ENCODE results near the gene MINDY2. TPM values are rescaled to one million over a fixed set of nuclear protein-coding genes. Genes with fewer than 3 reads are reported as not detected.
"Not testable (repeated sequence)": the region's sequence is repeated elsewhere in the genome, so short reads cannot be mapped to it uniquely, and the experiment has no call there.

MINDY2 gene
- total RNA-seq, 1 experiment from 2014 or later, result 4.7 TPM

GRCh38 chr15:58805095-58805494, 34.0 kb downstream of the MINDY2 start:
- no peak for ATAC-seq
- no peak overlapping the region for H3K9ac ChIP-seq (ENCODE audit: low read length)
- H2AFZ ChIP-seq (ENCODE audit: low read length), result no peak overlapping the region
- no peaks in the 10 kb centered on the region for H3K9me2 ChIP-seq (replicated peaks; ENCODE audit: low read length)
- ChIA-PET POLR2A (ENCODE audit: unreplicated experiment) (no interaction called here), CTCF (no interaction called here)
- BruUV-seq (replicated peaks), result no TSS peak
- no peaks in the 10 kb centered on the region for H3K9me3 ChIP-seq (ENCODE audit: low read length)
- TF ChIP-seq EZH2phosphoT487 (IDR thresholded peaks at IDR 0.05; ENCODE audit: borderline replicate concordance, low read length) (no peak), EZH2 (IDR thresholded peaks at IDR 0.05; ENCODE audit: low read length, unreplicated experiment) (no peak)
- TF ChIP-seq, protein P1, sequence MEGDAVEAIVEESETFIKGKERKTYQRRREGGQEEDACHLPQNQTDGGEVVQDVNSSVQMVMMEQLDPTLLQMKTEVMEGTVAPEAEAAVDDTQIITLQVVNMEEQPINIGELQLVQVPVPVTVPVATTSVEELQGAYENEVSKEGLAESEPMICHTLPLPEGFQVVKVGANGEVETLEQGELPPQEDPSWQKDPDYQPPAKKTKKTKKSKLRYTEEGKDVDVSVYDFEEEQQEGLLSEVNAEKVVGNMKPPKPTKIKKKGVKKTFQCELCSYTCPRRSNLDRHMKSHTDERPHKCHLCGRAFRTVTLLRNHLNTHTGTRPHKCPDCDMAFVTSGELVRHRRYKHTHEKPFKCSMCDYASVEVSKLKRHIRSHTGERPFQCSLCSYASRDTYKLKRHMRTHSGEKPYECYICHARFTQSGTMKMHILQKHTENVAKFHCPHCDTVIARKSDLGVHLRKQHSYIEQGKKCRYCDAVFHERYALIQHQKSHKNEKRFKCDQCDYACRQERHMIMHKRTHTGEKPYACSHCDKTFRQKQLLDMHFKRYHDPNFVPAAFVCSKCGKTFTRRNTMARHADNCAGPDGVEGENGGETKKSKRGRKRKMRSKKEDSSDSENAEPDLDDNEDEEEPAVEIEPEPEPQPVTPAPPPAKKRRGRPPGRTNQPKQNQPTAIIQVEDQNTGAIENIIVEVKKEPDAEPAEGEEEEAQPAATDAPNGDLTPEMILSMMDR (conservative IDR thresholded peaks at IDR 0.05; ENCODE audit: low read depth, low read length), result no peak
- H4K20me1 ChIP-seq (ENCODE audit: low read length), result no peaks in the 10 kb centered on the region
- intact Hi-C loops (cut with micrococcal nuclease), result no loop called here
- H3K27me3 ChIP-seq (ENCODE audit: low read length), result no peaks in the 10 kb centered on the region
- no peaks in the 10 kb centered on the region for H3K79me2 ChIP-seq (ENCODE audit: low read length)
- no peak overlapping the region for H3K4me2 ChIP-seq (ENCODE audit: low read length)
- H3K4me1 ChIP-seq (ENCODE audit: insufficient read depth, low read length), result no peaks in the 10 kb centered on the region
- no peaks in the 10 kb centered on the region for H3K36me3 ChIP-seq (ENCODE audit: low read depth, low read length)
- H3F3A ChIP-seq (ENCODE audit: low read length, unreplicated experiment), result no peaks in the 10 kb centered on the region
- no peak for DNase-seq
- H3K27ac ChIP-seq (ENCODE audit: low read length), result no peak overlapping the region
- no peak overlapping the region for H3K4me3 ChIP-seq (ENCODE audit: low read length)

DNA sequence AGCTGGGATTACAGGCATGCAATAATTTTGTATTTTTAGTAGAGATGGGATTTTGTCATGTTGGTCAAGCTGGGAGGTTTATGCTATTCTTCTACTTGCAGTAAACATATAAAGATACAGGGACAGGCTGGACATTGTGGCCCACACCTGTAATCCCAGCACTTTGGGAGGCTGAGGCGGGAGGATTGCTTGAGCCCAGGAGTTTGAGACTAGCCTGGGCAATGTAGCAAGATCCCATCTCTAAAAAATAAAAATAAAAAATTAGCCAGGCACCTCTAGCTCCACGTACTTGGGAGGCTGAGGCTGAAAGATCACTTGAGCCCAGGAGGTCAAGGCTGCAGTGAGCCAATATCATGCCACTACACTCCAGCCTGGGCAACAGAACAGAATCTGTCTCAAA, 52.2 kb downstream of the MINDY2 start:
- H4K20me1 ChIP-seq (ENCODE audit: low read length); H3F3A ChIP-seq (ENCODE audit: low read length, unreplicated experiment); POLR2A ChIA-PET (ENCODE audit: unreplicated experiment); DNase-seq; CTCF ChIA-PET; H3K27me3 ChIP-seq (ENCODE audit: low read length); intact Hi-C loops (cut with micrococcal nuclease); H3K27ac ChIP-seq (ENCODE audit: low read length); H3K4me2 ChIP-seq (ENCODE audit: low read length); H3K9ac ChIP-seq (ENCODE audit: low read length); ATAC-seq; H3K9me3 ChIP-seq (ENCODE audit: low read length); BruUV-seq (replicated peaks); H3K79me2 ChIP-seq (ENCODE audit: low read length); H3K9me2 ChIP-seq (replicated peaks; ENCODE audit: low read length); H3K4me3 ChIP-seq (ENCODE audit: low read length); H2AFZ ChIP-seq (ENCODE audit: low read length); H3K36me3 ChIP-seq (ENCODE audit: low read depth, low read length); H3K4me1 ChIP-seq (ENCODE audit: insufficient read depth, low read length): not testable (repeated sequence)

- BruUV-seq (replicated peaks), result no TSS peak
- Histone ChIP-seq H4K20me1 (ENCODE audit: low read length) (no peaks in the 10 kb centered on the region), H3K27ac (ENCODE audit: low read length) (no peak overlapping the region), H2AFZ (ENCODE audit: low read length) (no peak overlapping the region), H3K9me2 (replicated peaks; ENCODE audit: low read length) (no peaks in the 10 kb centered on the region), H3K9ac (ENCODE audit: low read length) (no peak overlapping the region), H3K4me2 (ENCODE audit: low read length) (no peak overlapping the region), H3K4me1 (ENCODE audit: insufficient read depth, low read length) (no peaks in the 10 kb centered on the region), H3F3A (ENCODE audit: low read length, unreplicated experiment) (no peaks in the 10 kb centered on the region), H3K36me3 (ENCODE audit: low read depth, low read length) (no peaks in the 10 kb centered on the region), H3K79me2 (ENCODE audit: low read length) (no peaks in the 10 kb centered on the region), H3K9me3 (ENCODE audit: low read length) (no peaks in the 10 kb centered on the region), H3K27me3 (ENCODE audit: low read length) (no peaks in the 10 kb centered on the region), H3K4me3 (ENCODE audit: low read length) (no peak overlapping the region)
- POLR2A ChIA-PET (ENCODE audit: unreplicated experiment), result no interaction called here
- CTCF ChIA-PET, result no interaction called here
- intact Hi-C loops (cut with micrococcal nuclease), result no loop called here
- DNase-seq, result no peak
- TF ChIP-seq, protein P1 (conservative IDR thresholded peaks at IDR 0.05; ENCODE audit: low read depth, low read length), result no peak
- TF ChIP-seq EZH2phosphoT487 (IDR thresholded peaks at IDR 0.05; ENCODE audit: borderline replicate concordance, low read length) (no peak), EZH2 (IDR thresholded peaks at IDR 0.05; ENCODE audit: low read length, unreplicated experiment) (no peak)
- ATAC-seq, result no peak
Observed at GRCh38 chr15:58830556-58830955, 59.5 kb downstream of the MINDY2 start.

DNA sequence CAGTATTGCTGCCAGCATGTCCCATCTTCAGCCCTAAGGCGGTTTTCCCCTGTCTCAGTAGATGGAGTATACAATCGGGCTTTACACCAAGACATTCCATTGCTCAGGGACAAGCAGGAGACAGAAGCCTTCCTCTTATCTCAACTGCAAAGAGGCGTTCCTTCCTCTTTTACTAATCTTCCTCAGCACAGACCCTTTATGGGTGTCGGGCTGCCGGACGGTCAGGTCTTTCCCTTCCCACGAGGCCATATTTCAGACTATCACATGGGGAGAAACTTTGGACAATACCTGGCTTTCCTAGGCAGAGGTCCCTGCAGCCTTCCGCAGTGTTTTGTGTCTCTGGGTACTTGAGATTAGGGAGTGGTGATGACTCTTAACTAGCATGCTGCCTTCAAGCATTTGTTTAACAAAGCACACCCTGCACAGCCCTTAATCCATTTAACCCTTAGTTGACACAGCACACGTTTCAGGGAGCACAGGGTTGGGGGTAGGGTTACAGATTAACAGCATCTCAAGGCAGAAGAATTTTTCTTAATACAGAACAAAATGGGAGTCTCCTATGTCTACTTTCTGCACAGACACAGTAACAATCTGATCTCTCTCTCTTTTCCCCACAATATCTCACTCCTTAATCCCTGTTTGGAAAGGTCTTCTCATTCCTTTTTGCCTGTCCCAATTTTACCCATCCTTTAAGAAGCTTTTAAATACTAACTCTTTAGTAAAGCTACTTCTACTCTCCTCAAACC, 62.8 kb downstream of the MINDY2 start:
- H3K9me2 ChIP-seq (replicated peaks; ENCODE audit: low read length); H3K79me2 ChIP-seq (ENCODE audit: low read length); H3K4me2 ChIP-seq (ENCODE audit: low read length); intact Hi-C loops (cut with micrococcal nuclease); BruUV-seq (replicated peaks); H3K4me1 ChIP-seq (ENCODE audit: insufficient read depth, low read length); CTCF ChIA-PET; H3K9ac ChIP-seq (ENCODE audit: low read length); H2AFZ ChIP-seq (ENCODE audit: low read length); H3K27ac ChIP-seq (ENCODE audit: low read length); ATAC-seq; H3K27me3 ChIP-seq (ENCODE audit: low read length); POLR2A ChIA-PET (ENCODE audit: unreplicated experiment); H4K20me1 ChIP-seq (ENCODE audit: low read length); DNase-seq; H3K4me3 ChIP-seq (ENCODE audit: low read length); H3K36me3 ChIP-seq (ENCODE audit: low read depth, low read length); H3K9me3 ChIP-seq (ENCODE audit: low read length); H3F3A ChIP-seq (ENCODE audit: low read length, unreplicated experiment): not testable (repeated sequence)
